HK-2 (cell line): ENCODE results near the gene LSM7.

Source experiments
- DNase-seq: peaks from one replicate; pipeline ENCODE4 v3.0.0-alpha.2; 2018; ENCODE audit not compliant: unreplicated experiment

LSM7 gene

DNA sequence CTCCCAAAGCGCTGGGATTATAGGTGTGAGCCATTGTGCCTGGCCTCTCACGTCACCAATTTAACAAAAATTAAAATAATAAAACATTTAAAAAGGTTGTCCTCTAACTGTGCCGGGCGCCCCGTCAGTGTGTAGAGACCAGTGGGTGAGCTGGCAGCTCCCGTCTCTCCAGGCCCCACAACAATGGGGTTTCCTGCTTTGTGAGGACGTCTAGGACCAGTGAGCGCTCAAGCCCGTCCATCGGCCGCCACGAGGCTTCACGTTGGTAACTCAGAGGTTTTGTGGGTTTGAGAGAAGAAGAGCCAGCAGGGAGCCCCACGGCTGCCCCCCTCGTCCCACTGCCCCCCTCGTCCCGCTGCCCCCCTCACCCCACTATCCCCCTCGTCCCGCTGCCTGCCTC, 4.7 kb downstream of the LSM7 start:
- DNase-seq: no peak

DNA sequence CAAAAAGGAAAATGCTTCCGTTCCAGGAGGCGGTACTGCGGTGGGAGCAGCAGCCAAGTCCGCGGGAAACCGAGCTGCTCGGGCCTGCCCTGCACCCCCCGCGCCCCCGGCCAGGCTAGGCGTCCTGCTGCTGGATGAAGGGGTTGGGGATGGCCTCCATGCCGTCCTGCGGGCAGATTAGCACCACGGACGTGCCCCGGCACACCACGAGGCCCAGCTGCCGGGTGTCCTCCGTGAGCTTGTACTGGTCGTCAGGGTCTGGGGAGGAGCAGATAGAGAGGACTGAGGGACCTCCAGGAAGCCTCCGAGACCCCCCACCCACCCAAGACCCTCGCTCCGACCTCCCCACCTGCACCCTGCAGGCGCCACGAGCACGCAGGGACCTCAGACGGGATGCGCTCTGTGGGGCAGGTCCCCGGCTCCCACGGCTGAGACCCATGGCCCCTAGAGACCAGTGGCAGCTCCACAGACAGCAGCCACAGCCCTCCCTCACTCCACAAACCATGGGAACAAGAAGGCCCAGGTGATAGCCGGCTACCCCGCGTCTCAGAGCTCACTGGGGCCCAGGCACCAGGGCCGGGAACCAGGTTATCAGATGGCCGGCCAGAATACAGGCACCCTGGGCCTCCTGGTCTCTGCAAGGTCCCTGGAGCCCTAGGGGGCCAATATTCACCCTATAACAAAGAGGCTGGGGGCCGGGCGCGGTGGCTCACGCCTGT, 6.7 kb downstream of the LSM7 start:
- no peak for DNase-seq

DNA sequence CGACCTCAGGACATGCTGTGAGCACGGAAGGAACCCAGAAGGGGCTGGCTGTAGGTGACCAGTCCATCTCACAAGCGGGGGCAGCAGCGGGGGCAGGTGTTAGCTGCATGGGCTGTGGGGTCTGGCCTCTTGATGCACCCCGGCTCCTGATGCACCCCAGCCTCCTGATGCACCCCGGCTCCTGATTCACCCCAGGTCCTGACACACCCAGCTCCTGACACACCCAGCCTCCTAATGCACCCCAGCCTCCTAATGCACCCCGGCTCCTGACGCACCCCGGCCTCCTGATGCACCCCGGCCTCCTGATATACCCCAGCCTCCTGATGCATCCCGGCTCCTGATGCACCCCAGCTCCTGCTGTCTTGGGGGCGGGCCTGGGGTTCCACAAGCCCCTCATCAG, 7.4 kb downstream of the LSM7 start:
- no peak for DNase-seq

DNA sequence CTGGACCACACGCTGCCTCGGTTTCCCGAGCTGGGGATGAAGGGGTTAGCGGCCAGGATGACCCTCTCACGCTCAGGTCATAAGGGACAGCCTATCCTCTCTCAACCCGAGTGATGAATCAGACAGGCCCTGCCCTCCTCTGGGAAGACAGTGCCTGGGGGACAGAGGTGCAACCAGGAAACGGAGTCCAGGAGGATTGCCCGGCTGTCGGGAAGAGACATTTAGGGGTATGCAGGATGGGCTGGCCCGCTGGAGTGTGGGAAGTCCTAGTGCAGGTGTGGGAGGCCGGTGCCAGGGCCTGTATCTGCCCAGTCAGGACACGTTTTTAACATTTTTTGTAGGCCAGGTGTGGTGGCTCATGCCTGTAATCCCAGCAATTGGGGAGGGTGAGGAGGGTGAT, 8.3 kb downstream of the LSM7 start:
- DNase-seq: no peak

DNA sequence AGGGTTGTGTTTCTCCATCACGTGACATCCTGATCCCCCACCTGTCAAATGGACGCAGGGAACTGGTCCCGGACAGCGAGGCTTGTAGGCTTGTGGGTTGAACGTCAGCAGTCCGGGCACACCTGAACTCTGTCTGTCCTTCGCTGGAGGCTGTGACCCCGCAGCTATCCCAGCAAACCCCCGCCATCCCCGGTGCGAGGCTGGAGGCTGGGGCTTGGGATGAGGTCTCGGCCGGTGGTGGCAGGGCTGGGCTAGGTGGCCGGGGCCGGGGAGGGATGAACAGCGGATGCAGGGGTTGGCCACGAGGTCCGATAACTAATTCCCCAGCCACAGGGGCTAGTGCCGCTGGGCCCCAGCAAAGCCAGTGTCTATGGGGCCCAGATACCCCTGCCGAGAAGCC, 8.8 kb downstream of the LSM7 start:
- DNase-seq: no peak

DNA sequence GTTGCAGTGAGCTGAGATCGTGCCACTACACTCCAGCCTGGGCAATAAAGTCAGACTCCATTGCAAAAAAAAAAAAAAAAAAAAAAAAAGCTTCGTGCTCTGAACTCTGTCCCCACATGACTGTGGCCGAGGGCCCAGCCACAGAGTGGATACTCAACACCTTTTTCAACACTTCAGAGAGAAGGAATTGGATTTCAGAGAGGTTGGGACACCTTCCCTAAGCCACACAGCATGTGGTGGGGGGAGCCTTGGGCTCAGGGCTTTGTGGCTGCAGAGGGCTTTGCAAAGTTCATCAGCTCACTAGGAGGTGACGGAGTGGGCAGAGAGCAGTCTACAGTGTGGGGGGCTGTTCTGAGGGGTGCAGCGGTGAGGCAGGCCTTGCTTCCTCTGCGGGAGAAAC, 9.5 kb downstream of the LSM7 start:
- DNase-seq: no peak

DNA sequence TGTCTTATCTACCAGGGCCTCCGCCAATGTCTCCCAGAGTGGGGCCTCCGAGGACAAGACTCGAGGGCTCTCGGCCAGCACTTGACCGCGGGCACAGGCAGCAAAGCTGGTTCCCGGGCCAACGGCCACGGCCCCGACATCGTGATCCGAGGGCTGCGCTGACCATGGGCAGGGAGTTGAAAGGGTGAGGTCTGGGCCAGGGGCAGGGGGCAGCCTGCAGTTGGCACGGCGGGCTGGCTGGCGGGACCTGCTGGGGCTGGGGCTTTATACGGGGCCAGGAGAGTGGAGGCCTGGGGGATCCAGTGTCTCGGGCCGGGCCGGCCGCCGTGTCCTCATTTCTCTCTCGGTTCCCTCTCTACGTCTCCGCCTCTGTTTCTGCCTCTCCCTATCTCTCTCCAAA, 10.6 kb downstream of the LSM7 start:
- no peak for DNase-seq

DNA sequence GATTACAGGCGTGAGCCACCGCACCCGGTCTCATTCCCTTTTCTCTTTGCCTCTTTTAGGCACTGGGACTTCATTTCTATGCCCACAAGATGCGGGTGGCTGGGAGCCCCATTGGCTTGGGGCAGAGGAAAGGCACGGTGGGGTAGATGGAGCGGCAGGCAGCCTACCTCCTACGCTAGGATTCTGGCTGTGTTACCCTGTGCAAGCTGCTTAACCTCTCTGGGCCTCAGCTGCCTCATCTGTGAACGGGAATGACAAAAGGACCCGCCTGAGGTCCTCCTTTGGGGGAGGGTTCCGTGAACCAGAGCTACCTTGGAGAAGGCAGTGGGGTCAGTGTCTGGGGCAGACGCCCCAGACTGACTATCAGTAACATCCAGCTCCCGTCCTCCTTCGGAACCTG, 11.1 kb downstream of the LSM7 start:
- DNase-seq: no peak

DNA sequence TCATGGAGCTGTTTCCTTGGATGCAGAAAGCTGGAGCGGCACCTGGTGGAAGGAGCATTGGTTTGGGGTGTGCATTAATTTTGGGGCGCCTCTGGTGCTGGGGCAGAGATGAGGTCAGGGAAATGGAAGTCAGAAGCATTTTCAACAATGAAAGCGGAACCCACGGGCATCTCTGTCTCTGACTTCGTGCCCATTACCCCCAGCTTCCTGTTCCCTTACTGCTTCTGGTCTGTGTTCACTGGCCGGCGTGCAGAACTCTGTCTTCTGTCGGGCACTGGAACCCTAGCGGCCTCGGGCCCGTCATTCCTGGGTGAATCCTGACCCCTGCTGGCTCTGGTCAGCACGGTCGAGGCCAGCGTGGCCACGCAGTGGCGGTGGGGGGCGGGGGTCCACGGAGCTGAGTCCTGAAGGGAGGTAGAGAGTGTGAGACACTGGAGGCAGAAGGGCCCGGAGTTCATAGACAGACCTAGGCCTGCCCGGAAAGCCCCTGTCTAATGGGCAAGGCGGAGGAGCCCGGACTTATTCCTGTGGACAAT, 12.5 kb downstream of the LSM7 start:
- peak; percentile 66 for DNase-seq

DNA sequence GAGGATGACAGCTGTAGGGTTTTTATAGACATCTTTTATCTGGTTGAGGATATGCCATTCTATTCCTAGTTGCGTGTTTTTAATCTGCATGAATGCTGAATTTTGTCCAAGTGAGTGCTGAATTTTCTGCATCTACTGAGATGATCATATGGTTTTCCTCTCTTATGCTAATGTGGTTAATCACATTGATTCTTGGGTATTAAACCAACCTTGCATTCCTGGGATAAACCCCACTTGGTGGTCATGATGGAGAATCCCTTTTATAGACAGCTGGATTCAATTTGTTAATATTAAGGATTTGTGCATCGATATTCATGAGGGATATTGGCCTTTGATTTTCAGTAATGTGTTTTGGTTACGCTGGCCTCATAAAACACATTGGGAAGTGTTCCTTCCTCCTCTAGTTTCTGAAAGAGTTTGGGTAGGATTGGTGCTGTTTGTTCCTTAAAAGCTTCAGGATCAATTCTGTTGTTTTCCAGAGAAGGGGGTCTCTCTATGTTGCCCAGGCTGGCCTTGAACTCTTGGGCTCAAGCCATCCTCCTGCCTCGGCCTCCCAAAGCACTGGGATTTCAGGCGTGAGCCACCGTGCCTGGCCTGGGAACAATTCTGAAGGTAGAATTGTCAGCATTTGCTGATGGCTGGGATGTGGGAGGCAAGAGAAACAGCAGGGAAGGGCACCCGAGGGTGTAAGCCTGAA, 13.1 kb downstream of the LSM7 start:
- no peak for DNase-seq

DNA sequence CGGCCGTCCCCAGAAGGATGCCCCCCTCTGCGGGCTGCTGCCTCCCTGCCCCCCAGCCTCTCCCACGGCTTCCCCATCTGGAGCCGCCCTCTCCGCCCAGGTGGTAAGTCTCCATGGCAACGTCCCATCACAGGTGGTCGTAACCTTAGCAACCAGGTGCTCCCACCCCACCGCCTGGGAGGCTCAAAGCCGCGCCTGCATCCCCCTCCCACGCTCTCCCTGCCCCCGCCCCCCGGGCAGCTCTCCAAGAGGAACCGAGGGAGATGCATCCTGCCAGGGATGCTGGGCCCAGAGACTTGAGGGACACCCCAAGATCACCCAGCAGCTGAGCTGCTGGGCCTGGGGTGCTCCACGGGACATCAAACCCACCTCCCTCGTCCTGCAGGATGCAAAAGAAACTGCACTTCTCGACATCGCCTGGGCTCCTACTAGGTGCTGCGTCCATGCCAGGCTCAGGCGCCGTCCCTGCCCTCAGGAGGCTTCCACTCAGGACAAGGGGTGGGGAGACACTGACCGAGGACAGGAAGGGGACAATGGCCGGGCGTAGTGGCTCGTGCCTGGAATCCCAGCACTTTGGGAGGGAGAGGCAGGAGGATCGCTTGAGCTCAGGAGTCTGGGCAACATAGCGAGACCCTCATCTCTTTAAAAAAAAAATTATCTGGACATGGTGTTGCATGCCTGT, 15.4 kb downstream of the LSM7 start:
- no peak for DNase-seq

DNA sequence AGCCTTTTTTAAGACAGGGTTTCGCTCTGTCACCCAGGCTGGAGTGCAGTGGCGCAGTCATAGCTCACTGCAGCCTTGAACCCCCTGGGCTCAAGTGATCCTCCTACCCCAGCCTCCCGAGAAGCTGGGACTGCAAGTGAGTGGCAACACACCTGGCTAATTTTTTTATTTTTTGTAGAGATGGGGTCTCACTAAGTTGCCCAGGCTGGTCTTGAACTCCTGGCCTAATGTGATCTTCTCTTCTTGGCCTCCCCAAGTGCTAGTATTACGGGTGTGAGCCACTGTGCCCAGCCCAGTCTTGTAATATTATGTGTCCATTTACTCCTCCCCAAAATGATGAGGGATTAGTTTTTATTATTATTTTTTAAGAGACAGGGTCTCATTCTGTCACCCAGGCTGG, 17.3 kb downstream of the LSM7 start:
- no peak for DNase-seq

DNA sequence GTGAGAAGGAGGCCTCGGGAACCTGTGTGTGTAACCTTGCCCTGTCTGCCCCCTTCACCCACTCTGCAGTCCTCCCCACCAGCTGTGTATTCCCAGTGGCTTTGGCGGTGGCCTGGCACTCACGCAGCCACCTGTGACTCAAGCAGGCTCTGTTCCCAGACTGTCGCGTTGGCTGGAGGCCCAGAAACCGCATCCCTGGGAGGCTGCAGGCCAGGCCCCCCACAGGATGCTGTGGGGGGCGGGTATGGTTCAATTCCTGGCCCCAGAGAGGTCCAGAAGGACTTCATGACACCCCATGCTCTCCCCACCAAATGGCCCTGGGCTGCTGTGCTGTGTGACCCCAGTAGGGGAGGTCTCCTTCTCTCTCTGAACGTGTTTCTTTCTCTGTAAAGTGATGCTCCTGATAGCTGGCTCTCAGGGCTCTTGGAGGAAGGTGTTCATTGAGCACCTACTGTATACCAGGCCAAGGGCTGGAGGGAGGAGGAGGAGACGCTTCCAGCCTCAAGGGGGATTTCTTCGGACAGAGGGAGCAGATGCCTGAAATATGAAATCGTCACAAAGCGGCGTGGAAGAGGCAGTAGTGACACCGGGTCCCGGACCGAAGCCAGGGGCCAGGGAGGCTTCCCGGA, 18.5 kb downstream of the LSM7 start:
- DNase-seq: peak; percentile 65

DNA sequence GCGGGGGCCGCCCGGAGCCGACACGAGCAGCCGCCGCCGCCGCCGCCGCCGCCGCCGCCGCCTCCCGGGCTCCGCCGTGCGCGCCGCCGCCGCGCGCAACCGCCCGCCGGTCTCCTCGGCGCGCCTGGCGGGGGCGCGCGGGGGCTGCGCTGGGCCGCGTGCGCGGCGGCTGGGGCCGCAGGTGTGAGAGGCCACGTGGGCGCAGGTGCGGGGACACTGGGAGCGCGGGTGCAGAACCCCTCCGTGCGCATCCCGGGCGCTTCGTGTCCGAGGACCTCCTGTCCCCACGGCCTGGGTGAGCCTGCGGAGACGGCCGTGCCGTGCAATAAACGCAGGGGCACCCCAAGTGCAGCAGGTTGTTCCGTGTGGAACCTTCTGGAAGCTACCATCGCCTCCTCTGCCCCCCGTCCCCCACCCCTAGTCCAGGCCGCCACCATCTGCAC, 20.3 kb downstream of the LSM7 start, which contains the start of gene LINGO3:
LINGO3 (minus strand) TSS at position 41 of the 443 bp plus-strand sequence. CDS start 16,378 bp downstream, outside the sequence.
- no peak for DNase-seq

DNA sequence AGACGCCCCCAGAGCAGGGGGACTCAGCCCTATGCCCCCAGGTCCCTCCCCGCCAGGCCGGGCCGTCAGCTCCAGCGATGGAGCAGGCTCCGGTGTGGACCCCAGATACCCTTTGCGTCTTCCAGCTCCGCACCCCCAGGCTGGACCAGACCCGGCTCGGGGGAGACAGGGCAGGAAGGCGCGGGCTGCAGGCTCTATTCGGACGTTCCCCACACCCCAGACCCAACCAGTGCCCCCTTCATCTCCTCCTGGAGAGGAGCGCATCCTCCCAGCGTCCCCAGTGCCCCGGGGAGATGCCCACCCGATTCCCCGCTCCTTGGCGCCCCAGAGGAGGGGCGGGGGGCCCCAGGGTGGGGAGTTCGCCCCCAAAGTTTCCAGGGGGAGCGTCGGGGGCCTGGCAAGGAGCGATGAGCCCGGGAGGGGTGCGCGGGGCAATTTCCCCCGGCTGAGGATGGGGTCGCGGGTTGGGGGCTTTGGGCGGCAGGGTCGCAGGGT, 20.8 kb downstream of the LSM7 start:
- DNase-seq: no peak

DNA sequence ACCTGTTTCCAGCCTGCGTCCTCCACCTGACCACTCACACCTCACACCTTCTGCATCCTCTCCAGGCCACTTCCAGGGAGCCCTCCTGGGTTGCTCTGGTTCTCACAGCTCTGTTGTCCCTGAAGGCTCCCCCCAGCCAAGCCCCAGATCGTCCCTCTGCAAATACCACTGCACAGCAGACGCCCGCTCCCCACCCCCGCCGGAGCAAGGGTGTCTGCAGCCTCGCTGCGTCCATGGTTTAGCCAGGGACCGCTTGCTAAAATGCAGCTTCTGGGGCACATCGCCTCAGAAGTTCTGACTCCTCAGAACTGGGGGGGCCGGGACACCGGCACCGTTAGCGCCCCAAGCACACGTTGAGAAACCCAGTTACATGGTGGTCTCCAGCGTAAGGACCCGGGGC, 21.4 kb downstream of the LSM7 start:
- DNase-seq: no peak

DNA sequence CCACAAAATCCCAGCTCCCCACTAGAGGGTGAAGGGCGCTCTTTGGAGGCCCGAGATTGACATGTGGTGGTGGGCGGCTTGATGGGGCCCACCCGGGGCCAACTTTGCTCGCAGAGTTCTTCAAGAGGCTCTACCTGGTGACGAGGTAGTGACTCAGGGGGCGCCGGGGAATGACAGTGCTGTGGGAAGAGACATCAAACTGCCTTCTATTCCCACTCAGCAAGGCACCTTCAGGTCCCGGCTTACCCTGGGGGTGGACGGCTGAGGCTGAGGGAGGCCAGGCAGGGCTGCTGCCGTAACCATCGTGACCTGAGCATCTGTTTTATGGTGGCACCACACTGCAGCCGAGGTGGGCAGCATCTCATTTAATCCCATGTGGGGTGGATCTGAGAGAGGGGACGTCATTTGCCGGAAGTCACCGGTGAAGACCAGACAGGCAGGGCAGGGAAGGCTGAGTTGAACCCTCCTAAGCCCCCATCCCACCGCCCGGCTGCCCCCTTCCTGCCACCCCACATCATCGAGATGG, 22.0 kb downstream of the LSM7 start:
- DNase-seq: no peak

DNA sequence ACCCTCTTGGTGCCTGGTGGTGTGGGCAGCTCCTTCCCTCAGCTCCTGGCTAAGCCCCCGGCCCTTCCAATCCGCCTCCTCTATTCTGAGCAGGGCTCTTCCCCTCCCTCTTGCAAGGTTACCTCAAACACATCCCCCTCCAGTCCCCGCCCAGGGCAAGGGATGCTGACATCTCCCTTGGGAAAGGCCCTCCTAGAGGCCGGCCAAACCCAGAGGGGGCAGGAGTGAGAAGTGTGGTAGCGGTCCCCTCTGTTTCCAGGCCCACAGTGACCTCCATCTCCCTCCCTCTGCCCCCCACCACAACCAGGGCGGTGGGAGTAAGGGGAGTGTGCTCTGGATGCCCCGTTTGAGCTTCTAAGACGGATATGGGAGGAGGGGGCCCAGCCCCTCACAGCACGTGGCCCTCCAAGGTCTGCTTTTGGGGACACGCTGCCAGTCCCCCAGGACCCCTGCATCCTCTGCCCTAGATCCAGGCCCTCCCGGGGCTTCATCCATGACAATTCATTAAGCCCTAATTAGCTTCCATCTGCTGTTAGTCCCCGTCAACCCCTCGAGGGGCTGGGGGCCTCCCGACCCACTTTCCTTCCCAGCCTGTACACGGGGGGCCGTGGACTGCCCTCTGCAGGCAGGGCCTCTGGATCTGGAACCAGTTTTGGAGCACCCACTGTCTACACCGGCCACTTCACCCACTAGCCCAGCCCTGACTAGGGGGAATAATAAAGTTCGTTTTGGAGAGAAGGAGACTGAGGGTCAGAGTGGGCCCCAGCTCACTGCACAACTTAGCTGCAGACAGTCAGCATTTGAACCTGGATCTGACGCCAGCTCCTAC, 22.7 kb downstream of the LSM7 start:
- DNase-seq: no peak

DNA sequence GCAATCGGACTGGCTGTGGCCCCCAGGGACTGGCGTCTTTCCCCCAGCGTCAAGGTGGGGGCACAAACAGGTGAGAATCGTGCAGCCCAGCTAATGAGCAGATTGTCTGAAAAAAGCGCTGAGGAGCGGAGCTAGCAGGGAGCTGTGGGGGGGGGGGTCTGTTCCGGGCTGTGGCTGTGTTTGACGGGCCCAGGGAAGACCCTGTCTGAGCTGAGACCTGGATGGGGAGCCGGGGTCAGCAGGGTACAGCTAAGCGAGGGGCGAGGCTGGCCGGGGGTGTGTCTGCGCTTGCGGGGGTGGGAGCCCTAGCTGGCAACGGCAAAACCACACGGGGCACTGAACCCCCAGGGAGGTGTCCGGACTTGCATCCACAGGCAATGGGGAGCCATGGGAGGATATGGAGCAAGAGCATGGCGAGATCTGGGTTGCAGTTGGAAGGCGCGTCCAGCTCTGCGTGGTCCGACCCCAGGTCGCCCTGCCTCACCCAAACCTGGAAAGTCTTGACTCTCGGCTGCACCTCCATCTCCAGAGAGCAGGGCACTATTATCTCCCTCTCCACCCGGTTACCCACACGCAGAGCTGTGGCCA, 25.1 kb downstream of the LSM7 start:
- DNase-seq: no peak
